HG03103 (cell line): Measurements from ENCODE around the gene TAF5.
"Not testable (repeated sequence)": the region's sequence is repeated elsewhere in the genome, so short reads cannot be mapped to it uniquely, and the experiment has no call there.

Experiments used
- ATAC-seq: cut with Tn5 transposase; IDR thresholded peaks from one replicate; pipeline ENCODE4 v1.9.1; 2021; ENCODE audit warnings: low read depth; ENCODE audit not compliant: unreplicated experiment

Gene TAF5

DNA sequence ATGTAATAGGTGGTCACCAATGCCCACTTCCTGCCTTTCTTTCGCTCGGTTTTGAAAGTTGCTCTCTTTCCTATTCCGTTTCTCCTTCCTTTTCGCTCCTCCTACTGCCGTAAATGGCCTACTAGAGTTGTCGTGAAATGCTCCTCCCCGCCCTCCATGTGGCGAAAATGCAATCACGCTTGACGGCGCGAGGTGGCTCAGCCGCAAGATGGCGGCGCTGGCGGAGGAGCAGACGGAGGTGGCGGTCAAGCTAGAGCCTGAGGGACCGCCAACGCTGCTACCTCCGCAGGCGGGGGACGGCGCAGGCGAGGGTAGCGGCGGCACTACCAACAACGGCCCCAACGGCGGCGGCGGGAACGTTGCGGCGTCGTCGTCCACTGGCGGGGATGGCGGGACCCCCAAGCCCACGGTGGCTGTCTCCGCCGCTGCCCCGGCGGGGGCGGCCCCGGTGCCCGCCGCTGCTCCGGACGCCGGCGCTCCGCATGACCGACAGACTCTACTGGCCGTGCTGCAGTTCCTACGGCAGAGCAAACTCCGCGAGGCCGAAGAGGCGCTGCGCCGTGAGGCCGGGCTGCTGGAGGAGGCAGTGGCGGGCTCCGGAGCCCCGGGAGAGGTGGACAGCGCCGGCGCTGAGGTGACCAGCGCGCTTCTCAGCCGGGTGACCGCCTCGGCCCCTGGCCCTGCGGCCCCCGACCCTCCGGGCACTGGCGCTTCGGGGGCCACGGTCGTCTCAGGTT is at the start of gene TAF5:
Gene TAF5 (plus strand): TSS at position 195 of the 737 bp plus-strand sequence. CDS start 14 bp downstream, at position 209.
- peak; percentile 36 for ATAC-seq

DNA sequence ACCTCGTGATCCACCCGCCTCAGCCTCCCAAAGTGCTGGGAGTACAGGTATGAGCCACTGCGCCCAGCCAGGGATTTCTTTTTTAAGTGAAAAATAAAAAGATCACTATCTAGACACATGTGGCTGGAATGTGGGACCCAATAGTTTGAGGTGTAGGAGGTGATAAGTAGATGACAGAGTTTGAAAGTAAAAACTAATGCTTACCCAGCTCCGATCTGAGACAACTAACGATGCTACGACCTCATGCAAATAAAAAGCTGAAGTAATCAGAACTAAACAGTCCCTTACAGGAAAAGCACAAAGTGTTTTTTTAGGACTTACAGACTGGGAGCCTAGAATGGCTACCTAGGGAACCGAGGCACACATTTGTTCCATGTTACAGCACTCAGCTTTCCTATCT is 39.9 kb upstream of the TAF5 start:
- no peak for ATAC-seq

DNA sequence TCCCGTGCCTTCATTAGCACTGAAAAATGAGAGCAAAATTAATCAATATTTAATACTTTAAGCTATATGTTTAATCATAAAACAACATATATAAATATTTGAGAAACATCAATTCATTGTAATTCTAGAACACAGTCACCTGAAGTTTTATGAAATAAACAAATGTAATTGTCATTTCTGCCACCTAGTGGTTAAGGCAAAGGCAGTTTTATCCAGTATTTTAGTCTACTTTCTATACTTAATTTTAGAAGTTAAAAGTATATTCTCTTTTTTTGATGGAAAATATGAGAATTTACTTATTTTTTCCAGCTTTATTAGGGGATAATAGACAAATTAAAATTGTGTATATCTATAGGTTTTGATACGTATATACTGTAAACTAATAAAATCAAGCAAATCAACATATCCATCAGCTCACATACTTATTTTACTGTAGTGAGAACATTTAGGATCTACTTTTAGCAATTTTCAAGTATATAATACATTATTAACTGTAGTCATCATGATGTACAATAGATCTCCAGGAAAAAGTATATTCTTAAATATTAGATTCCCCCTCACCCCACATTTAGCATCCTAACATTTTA is 33.7 kb upstream of the TAF5 start:
- ATAC-seq = no peak

DNA sequence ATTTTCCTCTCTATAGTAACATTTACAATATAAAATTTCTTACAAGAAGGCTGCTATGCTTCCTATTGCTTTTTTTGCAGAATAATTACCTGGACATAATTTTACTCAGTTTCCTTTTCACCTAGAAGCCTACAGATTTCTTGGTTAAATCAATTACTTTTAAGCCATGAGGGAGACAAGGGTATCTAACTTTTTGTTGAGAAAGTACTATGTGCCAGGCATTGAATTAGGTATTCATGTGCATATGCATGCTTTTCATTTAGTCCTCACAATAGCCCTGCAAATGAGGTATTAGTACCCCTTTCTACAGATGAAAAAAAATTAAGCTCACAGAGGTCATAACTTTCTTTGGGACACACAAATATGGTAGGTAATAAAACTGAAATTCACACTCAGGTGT is 33.2 kb upstream of the TAF5 start:
- ATAC-seq = no peak

DNA sequence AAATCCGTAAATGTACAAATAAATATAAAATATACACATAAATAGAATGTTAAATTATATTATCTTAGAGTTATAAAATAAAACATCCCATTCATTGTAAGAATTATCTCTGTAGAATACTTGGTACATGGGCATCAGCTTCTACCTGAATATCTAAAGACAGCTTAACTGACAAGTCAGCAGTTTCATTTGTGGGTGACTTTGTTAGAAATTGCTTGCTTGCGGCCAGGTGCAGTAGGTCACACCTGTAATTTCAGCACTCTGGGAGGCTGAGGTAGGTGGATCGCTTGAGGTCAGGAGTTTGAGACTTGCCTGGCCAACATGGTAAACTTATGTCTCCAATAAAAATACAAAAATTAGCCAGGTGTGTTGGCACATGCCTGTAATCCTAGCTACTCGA is 31.4 kb upstream of the TAF5 start:
- ATAC-seq = no peak

DNA sequence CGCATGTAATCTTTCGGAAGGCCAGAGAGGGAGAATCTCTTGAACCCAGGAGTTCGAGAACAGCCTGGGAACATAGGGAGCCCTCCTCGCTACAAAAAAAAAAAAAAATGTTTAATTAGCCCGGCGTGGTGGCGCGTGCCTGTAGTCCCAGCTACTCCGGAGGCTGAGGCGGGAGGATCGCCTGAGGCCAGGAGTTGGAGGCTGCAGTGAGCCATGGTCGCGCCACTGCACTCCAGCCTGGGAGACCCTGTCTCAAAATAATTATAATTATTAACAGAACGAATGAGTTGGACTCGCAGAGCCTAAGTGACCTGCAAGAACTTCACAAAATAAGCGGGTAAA is 17.6 kb upstream of the TAF5 start:
- ATAC-seq = no peak

DNA sequence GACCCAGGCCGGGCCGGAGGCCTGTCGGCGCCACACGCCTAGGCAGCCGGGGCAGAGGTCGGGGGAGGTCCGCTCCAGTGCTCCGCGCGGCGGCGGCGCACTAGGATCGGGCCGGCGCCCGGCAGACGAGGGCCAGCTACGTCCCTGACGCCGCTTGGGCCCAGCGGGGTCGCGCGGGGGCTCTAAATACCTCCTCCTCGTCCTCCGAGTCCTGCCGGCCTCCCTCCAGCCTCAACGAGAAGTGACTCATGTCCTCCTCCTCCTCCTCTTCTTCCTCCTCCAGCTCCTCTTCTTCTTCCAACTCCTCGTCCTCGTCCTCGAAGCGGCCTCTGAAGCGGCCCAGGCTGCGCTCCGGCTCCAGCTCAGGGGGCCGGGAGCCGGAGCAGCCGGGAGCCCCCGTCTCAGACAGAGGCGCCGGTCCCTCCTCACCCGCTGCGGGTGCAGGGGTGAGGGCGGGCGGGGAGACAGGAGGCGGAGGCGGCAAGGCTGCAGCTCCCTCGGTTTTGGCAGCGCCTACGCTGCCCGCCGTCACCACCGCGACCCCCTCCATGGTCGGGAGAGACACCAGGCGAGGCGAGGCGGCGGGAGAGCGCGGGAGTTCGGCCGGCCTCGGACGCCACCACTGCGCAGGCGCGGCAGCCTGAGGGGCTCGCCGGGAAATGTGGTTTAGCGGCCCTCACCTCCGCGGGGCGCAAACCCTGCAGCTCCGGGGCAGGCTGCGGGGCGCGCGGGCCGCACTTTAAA is 17.1 kb upstream of the TAF5 start, which contains the start of gene PCGF6:
Gene PCGF6 (minus strand): TSS at position 624 of the 744 bp plus-strand sequence. CDS start 74 bp downstream, at position 550.
- ATAC-seq = peak; percentile 79

DNA sequence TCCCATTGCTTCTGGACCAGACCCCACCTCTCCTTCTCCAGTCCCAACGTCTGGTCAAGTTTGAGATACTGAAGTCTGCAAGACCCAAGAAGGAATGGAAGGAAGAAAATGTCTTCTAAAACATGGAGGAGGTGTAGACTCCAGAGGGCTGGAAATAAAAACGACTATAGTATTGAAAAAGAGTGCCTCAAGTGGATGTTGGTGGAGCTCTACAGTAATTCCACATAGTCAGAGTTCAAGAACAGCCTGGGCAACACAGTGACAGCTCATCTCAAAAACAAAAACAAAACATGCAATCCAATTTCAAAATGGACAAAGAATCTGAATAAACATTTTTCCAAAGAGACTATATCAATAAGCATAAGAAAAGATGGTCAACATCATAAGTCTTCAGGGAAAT is 14.5 kb upstream of the TAF5 start:
- ATAC-seq = no peak

DNA sequence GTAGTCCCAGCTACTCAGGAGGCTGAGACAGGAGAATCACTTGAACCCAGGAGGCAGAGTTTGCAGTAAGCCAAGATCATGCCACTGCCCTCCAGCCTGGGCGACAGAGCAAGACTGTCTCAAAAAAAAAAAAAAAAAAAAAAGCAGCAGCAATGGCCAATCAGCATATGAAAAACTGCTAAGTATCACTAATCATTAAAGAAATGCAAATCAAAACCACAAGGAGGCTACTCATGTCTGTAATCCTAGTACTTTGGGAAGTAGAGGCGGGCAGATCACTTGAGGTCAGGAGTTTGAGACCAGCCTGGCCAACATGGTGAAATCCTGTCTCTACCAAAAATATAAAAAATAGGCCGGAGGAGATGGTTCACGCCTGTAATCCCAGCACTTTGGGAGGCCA is 13.2 kb upstream of the TAF5 start:
- not testable (repeated sequence) for ATAC-seq

DNA sequence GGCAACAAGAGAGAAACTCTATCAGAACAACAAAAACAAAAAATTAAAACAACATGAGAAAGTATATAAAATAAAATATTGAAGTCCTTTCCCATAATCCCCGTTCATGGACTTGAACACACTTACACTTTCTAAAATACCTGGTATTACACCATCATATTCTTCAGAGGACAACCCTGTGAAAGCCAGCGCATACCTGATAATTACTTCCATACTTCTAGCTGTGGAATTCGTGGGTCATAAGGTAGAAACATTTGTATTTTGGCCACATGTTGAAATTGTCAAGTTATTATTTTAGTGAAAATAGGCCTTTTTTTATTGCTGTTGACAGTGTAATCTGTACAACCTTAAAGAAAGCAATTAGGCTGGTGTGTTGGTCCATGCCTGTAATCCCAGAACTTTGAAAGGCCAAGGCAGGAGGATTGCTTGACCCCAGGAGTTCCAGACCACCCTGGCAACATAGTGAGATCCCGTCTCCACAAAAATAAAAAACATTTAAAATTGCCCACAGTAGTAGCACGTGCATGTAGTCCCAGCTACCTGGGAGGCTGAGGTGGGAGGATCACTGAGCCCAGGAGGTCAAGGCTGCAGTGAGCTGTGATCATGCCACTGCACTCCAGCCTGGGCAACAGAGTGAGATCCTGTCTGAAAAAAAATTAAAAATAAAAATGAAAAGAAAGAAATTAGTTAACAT is 11.7 kb upstream of the TAF5 start:
- no peak for ATAC-seq

DNA sequence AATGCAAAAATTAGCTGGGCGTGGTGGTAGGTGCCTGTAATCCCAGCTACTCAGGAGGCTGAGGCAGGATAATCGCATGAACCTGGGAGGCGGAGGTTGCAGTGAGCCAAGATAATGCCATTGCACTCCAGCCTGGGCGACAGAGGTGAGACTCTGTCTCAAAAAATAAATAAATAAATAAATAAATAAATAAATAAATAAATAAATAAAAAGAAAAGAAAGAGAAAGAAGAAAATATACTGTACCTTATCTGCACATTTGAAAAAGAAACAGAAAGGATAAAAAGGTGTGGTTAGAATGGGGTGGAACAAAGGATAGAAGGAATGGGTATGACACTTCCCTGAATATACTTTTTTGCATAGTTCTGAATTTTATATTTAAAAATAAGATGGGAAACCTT is 8.3 kb upstream of the TAF5 start:
- not testable (repeated sequence) for ATAC-seq

DNA sequence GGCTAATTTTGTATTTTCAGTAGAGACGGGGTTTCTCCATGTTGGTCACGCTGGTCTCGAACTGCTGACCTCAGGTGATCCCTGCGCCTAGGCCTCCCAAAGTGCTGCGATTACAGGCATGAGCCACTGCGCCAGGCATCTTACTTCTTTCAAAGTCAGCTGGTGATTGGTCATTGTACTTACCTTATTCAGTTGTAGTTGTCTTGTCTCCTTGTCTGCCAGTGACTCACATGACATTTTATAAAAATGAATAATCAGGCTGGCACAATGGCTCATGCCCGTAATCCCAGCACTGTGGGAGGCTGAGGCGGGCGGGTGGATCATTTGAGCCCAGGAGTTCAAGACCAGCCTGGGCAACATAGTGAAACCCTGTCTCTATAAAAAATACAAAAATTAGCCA is 7.0 kb upstream of the TAF5 start:
- not testable (repeated sequence) for ATAC-seq

DNA sequence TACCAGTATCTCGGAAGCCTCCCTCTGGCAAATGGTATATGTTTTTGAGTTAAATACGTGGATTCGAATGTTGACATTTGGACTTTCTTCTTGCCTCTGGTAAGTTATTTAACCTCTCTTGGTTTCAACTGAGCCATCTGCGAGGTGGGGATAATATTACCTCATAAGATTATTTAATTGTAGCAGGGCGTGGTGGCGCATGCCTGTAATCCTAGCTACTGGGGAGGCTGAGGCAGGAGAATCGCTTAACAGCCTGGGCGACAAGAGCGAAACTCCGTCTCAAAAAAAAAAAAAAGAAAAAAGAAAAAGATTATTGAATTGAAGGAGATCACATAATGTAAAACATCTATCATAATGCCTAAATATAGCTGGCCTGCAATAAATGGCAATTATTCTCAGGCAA is 396 bp upstream of the TAF5 start:
- no peak for ATAC-seq

DNA sequence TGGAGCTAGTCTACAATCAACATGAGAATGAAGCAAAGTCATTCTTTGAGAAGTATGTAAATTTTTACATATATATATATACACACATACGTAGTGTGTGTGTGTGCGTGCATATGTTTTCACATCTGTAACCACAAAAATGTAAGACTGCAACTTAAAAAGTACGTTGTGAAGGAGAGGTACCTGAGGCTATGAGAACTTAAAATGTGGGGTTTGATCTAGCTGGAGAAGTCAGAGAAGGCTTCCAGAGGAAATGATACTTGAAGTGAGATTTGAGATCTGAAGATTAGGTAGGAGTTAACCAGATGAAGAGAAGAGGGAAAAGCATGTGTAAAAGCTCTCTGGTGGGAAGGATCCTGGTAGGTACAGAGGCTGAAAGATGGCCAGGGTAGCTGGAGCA is 5.8 kb downstream of the TAF5 start:
- no peak for ATAC-seq

DNA sequence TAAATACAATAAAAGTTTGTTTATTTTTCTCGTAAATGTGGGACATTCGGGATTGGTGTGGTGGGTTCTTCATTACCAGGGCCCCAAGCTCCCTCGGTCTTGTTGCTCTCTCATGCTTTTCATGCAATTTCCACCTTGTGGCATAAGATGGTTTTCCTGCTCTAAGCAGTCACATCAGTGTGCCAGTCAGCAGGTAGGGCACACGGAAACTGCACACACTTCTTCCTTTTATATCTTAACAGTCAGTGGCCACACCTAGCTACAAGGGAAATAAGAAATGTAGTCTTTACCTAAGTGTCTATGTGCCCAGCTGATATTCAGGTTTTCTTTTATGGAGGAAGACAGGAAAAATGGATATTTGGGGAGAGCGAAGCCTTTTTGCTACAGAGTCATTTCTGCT is 6.5 kb downstream of the TAF5 start:
- no peak for ATAC-seq

DNA sequence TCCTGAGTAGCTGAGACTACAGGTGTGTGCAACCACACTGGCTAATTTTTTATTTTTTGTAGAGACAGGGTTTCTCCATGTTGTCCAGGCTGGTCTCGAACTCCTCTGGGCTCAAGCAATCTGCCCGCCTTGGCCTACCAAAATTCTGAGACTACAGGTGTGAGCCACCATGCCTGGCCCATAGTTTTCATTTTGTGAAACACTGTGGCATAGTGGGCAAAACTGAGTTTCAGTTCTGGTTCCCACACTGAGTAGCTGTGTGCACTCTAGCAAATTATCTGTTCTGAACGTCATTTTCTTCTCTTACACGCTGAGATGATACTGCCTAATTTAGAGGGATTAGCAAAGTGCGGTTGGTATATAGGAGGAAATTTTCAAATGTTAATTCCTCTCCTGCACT is 15.0 kb downstream of the TAF5 start:
- ATAC-seq = no peak

DNA sequence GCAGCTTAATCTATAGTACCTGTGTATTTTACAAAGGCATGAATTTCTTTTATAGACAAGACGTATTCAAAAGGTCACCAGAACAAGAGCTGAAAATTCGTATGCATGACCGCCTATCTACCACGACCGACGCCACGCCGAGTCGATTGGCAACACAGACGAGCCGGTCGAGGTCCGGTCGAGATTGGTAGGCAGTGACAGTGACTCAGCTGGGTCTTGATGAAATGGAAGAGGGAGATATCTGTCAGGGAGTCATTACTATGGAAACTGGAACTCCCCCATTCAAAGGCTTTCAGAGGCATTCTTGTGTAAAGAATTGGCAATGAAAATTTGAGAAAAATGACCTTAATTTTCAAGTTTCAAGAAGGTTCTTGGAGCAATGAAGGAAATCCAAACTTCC is 26.4 kb downstream of the TAF5 start:
- no peak for ATAC-seq

DNA sequence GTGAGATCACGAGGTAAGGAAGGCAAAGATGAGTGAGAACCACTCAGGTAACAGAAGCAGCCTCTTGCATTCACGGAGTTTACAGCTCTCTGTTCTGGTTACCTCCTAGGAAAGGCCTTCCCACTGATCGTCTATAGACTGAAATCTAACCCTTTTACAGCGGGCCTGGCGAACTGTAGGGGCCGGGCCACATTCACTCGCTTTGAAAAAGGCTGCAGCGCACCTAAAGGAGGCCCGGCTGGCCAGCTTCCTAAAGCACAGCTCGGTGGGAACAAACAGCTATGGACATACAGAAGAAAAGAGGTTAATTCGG is 27.9 kb downstream of the TAF5 start:
- ATAC-seq = no peak

DNA sequence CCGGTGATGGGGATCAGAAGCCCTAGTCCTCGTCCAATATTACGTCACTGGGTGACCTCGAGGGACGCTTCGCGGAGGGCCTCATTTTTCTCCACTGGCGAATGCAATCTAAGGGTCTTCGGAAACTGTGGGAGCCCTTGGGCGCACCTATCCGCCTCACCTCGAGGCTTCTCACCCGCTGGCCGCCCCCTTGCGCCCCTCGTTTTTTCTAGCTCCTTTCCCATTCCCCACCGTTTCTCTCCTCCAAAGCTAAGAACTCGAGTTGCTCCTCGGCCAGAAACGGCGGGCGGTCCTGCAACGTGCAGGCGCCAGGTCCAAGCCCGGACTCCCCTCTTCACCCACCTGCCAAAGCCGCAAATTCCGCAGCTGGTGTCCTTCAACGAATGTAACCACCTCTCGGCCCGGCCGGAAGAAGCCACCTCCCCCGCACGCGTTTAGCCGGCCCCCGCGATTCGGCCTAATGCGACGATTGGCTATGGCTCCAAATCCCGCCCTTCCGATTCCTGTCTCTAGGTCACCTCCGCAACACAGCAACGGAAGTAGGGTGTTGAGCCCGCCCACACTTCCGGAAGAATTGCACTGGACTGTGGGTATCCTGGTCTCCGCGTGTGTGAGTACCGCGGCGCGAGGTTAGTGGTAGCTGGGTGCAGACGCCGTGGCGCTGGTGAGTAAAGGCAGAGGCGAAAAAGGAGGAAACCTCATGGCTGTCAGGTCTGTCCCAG is 28.5 kb downstream of the TAF5 start, which contains the start of the genes ATP5MK and PDCD11:
Gene ATP5MK (minus strand): TSS at position 409 of the 722 bp plus-strand sequence. CDS start 4,018 bp downstream, outside the sequence.
Gene PDCD11 (plus strand): TSS at position 560 of the 722 bp plus-strand sequence. CDS start 1,801 bp downstream, outside the sequence.
- ATAC-seq = peak; percentile 100

DNA sequence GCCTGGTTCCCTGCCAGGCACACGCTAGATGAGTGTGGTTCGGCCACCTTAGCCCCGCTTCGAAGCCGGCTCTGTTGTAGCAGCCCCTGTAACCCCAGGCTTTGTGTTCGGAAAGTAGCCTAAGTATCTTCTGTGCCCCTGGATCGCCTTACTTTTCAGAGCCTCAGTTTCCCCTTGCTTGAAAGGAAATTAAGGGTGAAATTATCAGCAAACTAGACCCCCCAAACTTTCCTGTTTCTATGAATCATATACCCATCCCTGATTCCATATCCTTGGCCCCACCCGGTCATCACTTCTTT is 29.0 kb downstream of the TAF5 start:
- no peak for ATAC-seq
